GOT3 (cell line): ENCODE results near the gene ZNF366.

Experiments
- DNase-seq: peaks from one replicate; lab custom pipeline; 2025; ENCODE audit warnings: mixed read lengths; lab: John Stamatoyannopoulos, UW

ZNF366 gene

DNA sequence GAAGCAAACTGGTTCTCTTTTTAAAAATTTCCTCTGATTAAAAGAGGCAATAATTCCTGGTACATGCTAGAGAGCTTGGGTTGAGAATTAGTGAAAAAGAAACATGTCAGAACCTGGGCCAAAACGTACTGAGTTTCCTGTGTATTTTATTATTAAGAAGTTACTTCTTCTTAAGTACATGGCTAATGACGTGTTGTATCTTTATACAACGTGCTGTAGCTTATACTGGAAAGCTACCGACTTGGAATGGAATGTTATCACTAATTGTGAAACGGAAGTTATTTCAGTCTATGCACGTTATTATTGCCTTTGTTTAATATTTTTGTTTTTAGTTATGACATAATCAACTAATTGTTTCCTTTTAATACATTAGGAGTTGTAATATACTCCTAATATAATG, 43.1 kb downstream of the ZNF366 start:
- DNase-seq: no peak

DNA sequence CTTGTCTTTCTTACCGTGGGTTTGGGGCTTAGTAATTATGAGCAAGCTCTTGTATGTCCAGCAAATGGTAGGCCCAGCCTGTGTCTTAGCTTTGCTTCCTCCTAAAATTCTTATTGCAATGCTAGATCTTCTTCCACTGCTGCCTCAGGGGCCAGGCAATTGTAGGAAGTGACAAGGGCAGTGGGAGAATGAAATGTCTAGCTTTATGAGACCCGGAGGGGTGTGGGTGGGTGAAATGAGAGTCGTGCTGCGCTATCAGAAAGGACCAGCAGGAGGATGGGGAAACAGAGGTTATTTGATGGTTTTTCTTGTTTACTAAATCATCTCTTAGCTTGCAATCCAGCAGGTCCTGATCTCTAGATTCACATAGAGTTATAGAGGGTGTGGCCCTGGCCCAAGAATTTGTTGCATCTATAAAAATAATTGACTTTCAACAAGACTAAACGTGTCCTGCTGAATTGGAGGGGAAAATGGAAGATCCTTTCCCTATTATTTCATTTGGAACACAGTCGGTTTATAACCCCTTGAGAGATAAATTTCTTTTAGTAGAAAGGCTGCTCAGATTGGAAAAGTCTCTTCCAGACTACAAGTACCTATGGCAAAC, 43.7 kb downstream of the ZNF366 start:
- no peak for DNase-seq

DNA sequence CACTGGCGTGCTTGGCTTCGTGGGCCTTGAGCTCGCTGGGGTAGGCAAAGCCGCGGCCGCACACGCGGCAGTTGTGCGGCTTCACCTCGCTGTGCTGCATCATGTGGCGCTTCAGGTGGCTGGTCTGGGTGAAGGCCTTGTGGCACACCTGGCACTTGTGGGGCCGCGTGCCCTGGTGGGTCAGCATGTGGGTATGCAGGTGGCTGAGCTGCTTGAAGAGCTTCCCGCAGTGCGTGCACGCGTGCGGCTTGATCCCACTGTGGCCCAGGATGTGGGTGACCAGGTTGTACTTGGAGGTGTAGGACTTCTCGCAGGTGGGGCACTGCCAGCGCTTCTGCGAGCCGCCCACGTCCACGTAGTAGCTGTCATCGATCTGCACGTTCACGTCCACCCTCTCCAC, 46.8 kb downstream of the ZNF366 start:
- no peak for DNase-seq

DNA sequence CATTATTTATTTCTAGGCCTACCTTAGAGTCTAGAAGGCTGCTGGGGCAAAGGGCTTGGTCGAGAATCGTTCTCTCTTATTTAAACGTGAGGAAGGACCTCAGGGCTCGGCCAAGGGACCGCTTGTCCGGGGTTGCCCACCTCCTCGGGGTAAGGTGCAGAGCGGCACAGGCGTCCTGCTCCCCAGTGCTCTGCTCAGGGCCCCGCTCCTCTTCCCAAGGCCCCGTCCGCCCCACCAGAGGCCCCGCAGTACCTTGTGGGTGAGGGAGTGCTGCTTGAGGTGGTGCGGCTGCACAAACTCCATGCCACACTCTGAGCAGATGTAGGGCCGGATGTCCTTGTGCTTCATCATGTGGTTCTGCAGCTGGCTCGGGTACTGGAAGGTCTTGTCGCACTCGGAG, 47.3 kb downstream of the ZNF366 start:
- DNase-seq: no peak

DNA sequence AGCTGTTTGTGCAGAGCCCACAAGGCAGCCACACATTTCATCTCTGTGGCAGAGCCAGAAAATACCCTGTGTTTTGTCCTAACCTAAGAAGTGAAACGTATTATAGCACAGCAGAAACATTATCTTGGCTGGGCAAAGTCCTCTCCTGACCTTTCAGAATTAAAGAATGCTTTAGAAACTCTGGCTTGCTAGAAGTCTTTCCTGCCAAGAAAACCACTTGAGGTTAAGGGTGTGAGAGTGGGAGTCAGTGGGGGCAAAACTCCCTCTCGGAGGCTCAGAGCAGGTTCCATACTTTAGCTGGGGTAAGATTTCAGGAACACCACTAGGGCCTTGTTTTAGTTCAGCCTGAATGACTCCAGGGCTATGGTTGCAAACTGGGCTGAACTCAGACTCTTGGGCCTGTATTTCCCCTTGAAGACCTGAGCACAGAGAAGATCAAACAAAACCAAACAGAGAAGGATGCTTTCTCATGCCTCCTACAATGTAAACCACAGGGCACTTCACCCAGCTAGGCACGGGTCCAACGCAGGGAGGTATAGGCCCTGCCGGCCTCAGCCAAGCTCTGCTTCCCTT, 48.0 kb downstream of the ZNF366 start:
- DNase-seq: no peak

DNA sequence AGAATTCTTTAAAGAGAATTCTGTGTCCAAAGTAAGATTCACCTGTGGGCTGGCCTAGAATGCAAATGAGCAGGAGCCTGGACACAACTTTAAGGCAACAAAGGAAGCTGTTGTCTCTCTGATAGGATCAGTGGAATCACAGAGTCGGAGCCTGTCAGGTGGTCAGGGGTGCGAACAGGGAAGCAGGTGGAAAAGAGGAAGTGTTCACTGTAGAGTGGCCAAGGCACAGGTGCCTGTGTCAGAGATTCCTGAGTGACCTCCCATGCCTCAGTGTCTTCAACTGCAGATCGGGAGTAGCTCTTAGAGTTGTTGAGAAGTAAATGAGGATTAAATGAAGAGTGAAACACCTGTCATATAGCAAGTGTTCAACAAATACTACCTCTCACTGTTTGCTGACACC, 48.8 kb downstream of the ZNF366 start:
- no peak for DNase-seq

DNA sequence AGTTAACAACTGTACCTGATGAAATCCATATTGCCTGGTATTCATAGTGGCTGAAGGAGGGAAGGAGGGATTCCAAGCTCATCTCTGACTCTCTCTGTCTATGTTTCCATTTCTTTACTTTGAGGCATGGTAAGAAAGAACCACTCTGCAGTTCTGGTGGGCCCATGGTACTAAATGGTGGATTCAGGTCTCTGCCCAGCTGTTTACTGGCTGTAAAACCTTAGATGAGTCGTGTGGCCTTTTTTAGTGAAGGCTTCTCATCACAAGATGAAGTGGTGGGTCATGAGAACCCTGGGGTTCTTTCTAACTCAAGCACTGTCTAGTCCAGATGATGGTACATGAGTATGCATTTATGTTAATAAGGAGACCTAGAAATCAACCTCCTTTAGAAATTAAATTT, 49.7 kb downstream of the ZNF366 start:
- DNase-seq: no peak

DNA sequence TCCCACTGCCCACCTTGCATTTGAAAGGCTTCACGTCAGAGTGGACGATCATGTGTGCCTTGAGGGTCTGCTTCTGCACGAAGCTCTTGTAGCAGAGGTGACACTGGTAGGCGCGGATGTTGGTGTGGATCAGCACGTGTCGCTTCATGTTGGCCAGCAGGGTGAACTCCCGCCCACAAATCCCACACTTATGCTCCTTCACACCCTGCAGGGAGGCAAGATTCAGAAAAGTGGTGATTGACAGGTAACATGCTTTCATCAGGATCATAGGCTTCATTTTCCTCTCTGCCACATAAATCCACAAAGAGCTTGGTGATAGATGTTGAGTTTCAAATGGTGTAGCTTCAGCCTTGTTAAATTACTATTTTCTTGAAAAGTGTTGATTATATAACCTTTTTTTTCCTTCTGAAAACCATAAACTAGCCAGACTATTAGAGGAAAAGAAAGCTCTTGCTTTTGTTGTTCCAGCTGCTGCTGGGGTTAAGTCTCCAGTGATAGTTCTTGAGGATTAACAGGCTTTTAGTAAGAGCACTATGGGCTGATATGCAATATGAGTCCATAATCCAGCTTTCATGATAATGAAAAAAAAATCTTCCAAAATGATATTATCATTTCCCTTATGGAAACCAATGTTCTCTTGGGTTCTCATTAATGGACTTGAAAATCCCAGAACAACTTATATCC, 50.7 kb downstream of the ZNF366 start:
- DNase-seq: no peak

DNA sequence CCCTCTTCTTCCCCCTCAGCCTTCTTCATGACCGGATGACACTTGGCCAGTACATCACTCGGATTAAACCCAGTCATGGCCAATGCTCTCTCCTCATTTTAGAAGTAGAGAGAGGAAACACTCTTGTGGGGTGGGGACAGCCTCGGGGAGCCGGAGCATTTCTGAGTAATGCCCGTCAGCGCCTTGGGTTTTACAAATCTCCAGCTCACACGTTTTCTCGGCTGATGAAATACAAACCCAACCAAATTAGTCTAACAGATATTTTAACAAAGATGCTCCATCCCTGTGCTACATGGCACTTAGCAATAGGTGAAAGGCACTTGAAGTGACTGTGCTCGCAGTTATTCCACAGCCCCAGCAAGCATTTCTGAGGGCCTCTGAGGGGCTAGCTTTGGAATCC, 51.7 kb downstream of the ZNF366 start:
- DNase-seq: no peak

DNA sequence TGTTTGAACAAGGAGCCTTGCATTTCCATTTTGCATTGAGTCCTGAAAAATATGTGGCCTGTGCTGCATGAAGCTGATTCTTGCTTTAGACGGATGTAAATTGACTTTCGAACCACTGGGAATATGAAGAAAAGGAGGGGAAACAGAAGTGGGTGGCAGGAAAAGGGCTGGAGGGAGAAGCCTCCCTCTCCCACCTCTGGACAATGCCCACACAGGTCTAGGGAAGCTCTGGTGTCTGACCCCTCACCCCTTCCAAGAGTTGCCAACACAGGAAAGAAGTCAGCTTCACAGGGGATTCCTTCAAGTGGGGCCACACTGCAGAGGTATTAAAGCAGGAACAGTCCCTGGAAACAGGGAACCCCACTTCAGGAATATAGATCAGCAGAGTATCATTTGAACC, 52.2 kb downstream of the ZNF366 start:
- DNase-seq: no peak

DNA sequence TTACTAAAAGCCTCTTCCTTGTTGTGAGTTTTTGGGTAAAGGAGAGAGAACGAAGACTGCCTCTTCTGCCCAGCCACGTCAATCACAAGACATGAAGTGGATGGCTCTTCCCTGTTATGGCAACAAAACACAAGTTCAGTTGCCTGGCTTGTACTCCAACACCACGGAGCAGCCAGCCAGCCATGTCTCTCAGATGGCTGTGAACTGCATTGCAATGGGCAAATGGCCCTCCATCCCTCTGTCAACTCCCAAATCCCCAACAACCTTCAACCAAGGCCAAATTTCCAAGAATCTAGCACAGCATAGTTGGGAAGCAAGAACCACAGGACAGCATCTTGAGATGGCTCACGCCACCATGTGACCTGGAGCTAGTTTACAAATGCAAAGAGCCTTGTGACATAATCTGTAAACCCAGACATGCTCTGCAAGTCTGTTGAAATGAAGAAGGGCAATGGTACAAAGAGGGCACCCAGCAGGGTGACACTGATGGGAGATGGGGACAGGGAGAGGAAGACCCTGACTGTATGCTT, 53.9 kb downstream of the ZNF366 start:
- DNase-seq: no peak

DNA sequence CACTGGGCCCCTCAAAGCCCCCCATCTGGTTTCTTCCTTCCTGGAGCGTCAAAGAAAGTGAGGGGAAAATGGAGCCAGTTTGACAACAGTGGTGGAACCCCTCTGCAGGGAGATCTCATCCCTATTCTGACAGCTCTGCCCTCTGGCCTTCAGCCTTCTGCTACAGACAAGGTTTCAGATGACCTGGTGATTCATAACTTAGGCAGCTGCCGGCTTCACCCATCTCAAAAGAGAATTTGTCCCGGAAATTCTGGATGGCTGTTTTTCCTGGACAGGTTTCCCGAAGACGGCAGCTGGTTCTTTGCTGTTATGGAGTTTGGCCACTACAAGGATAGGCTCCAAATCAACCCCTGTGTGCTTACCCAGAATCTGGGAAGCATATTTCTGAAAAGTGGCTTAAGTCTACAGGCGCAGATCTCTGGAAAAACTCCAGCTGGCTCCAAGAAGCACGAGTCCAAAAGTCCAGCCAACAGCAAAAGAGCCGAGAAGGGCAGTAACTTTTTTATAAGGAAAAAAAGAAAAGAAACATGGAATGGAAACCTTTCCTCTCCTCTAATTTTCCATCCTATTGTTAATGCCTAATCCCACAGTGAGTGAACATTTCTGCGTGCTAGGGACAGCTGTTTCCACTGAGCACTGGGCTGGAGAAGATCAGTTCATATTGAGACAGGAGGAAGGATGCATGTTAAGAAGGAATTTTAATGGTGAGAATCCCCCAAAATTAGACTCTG, 54.5 kb downstream of the ZNF366 start:
- DNase-seq: no peak

DNA sequence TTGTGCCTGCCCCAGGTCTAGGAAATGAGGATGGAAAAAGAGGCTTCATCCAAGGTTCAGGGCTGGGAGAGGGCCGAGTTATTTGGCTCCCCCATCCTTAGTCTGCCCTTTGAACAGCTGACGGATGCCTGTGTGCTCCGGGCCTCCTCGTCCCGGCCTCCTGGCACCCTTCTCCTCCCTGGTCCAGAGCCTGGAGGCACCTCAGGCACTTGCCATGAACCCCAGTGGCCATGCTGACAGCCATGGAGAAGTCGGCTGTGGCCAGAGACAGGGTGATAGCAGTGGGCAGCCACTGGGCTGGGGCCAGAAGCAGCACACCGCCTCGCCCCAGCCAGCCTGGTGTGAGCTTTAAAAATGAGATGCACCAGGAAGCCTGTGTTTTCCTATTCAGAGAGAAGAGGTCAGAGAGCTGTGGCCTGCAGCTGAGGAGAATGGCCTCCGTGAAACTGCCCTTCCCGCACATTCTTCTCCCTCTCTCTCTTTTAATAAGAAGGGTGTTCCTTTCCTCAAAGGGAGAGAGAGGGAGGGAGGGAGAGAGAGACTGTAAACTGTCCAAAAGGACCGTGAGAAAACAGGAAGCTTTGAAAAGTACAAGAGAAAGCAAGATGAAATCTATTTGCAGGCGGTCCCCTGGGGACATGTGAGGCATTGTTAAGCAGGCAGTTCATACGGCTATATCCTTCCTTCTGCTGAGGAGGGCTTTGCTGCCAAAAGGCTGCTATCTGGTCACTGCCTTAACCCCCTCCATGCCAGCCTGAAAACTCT, 55.3 kb downstream of the ZNF366 start:
- DNase-seq: peak; percentile 32

DNA sequence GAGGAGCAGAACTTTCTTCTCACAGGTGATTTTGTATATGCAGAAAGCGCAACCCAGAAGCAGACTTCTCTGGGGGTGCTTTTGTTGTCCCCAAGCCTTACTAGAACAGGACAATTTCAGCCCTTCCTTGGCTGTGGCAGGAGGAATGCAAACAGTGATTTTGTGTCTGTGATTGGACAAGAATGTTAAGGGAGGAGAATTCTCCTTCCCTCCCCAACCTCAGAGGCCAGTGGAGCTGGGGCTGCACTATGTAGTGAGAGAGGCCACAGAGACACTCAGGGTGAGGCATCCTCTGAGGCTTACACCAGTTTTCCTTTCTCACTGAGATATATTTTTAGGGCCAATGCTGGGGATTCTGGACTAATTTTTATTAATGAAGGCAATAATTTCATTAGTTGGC, 58.8 kb downstream of the ZNF366 start:
- DNase-seq: no peak

DNA sequence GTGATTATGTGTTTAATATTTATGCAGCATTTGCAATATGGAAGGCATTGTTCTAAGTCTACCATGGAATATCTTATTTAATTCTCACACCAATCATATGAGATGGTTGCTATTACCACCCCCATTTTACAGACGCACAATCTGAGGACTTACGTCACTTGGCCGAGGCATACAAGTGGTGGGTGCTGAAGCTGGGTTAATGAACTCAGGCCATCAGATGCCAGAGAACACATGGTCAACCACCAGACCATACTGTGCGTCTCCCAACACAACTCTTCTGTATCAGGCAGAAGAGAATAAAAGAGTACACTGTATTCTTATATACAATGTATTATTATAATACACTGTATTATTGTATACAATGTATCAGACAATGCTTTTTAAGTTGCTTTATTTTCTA, 59.5 kb downstream of the ZNF366 start:
- DNase-seq: no peak

DNA sequence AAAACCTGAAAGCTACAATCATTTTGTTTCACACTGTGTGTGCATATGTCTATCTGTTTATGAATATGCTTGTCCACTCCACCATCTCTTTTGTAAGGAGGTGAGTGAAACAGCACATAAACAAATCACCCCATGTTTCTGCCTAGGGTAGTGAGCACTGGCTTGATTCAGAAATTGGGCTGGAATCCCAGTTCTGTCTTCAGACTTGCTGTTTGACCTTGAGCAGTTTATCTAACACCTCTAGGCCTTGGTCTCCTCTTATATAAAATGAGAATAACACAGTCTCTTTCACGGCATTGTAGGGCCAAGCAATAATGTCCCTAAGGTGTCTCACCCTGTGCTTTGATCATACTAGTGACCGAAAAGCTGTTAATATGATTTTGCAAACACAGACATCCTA, 61.2 kb downstream of the ZNF366 start:
- no peak for DNase-seq

DNA sequence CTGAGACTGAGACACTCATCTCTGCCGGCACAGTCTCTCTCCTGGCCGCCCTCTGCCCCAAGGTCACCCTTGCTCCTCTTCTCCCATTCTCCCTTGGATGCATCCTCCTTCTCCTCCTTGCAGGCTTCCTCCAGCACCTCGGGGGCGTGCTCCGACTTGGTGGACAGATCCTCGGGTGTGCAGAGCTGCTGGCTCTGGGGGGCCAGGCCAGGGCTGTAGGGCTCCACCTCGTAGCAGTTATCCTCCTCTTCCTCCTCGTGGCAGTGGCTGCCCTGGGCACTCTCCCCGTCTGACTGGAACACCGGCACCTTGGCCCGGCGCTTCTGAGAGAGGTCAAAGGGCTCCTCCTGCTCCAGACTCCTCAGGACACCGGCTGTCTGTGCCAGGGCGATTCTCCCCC, 63.3 kb downstream of the ZNF366 start:
- DNase-seq: no peak

DNA sequence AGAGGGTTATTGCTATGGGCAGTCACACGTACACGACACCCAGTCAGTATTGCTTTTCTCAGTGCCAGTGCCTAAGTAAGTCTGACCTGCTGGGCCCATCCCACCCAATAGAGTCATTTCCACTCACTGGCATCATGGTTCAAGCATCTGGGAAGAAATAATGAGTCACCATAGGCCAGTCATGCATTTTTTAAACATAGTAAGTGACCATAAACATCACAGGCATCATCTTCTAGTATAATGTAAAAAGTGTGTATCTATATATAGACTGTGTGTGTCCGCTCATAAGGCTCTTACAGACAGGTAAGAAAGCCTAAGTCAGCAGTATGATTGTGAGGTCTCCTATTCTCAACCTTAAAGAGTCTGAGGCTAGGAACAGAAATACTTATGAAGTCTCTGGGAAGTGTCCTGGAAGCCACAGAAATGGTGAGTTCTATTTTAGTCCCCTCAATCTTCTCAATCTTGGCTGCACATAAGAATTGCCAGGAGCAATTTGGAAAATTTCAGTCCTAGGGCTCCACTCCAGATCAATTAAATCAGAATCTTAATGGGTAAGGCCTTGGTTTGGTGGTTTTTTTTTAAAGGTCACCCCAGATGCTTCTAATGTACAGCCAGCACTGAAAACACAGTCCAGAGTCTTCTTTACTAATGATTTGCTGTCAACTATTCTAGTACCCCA, 65.2 kb downstream of the ZNF366 start:
- no peak for DNase-seq

DNA sequence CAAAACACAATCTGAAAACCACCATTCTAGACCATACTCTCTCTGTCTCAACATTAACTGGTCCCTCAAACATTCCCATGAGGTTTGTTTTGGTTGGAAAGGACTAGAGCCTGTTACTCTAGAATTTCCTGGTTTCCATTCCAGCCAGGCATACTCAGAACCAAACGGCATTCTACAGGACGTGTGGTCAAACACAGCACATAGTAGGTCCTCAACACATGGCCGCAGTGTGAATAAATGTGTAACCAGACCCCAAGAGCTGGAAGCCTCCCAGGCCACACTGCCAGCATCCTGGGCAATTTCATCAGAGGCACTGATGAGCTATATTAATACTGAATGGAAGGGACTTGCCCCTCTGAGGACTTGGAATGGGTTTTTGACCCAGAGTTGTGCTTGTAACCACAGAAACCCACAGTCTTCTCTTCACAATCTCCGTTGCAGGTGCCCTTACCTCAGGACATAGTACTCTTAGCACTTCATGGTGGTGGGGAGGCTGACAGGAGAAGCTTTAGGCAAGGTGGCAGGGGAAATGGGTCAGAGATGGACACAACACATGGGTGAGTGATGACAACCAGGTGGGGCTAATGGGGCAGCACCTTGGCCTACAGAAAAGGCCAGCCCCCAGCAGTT, 66.0 kb downstream of the ZNF366 start:
- no peak for DNase-seq

DNA sequence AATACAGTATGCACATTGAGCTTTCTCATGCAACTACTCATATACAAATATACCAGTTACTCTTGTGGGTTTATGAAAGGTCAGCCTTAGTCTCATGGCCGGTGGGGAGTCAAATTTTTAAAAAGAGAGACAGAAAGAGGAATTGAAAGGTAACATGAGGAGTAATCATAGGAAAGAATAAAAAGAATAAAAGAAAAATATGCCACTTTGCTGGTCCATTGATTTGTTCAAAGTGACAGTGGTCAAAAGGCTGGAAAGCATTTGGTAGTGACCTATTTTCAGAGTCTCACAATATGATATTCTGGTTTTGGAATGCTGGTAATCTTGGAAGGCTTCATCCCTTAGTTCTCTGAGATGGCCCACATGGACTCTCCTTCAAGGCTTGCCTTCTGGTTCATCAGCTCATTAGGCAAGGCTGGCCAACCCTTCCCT, 67.0 kb downstream of the ZNF366 start:
- DNase-seq: no peak

DNA sequence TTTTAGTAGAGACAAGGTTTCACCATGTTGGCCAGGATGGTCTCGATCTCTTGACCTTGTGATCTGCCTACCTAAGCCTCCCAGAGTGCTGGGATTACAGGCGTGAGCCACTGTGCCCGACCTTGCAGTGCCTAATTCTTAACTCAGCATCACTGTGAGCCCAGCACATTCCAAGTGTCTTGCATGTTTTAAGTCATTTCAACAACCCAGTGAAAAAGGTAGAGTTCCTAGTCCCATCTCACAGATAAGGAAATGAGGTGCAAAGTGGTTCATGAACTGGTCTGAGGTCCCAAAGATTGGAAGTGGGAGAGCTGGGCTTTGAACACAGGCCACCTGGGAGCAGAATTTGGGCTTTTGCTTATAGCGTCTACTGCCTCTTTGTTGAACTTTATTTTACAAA, 68.0 kb downstream of the ZNF366 start:
- DNase-seq: no peak
